Smooth muscle cell (in vitro differentiated cells): Measurements from ENCODE around the gene COL21A1. TPM values are rescaled to one million over a fixed set of nuclear protein-coding genes. Genes with fewer than 3 reads are reported as not detected.

ENCODE experiments used
- DNase-seq: peaks from one replicate; lab custom pipeline; 2025; ENCODE audit not compliant: unreplicated experiment; lab: John Stamatoyannopoulos, UW
- H2AFZ ChIP-seq: fragments of 200-600 bp; sonication (generic); 2 replicates; pipeline ENCODE4 v1.6.0; 2016; ENCODE audit warnings: antibody characterized with exemption, low read depth, mild to moderate bottlenecking
- H3F3A ChIP-seq: fragments of 200-600 bp; sonication (generic); 2 replicates; pipeline ENCODE4 v1.6.0; 2017; ENCODE audit warnings: antibody characterized with exemption, low read depth
- H3K27ac ChIP-seq: fragments of 200-600 bp; sonication (generic); 2 replicates; pipeline ENCODE4 v1.5.1; 2016; ENCODE audit warnings: low read depth, mild to moderate bottlenecking
- H3K27me3 ChIP-seq: fragments of 200-600 bp; sonication (generic); 2 replicates; pipeline ENCODE4 v1.6.1; 2016; ENCODE audit warnings: low read depth, mild to moderate bottlenecking
- H3K36me3 ChIP-seq: fragments of 200-600 bp; sonication (generic); 2 replicates; pipeline ENCODE4 v1.5.1; 2016; ENCODE audit warnings: low read depth
- H3K4me1 ChIP-seq: fragments of 200-600 bp; sonication (generic); 2 replicates; pipeline ENCODE4 v1.5.1; 2016; ENCODE audit warnings: low read depth
- H3K4me2 ChIP-seq: fragments of 200-600 bp; sonication (generic); 2 replicates; pipeline ENCODE4 v1.6.0; 2016; ENCODE audit warnings: mild to moderate bottlenecking
- H3K4me3 ChIP-seq: fragments of 200-600 bp; sonication (generic); 2 replicates; pipeline ENCODE4 v1.5.1; 2016; ENCODE audit warnings: mild to moderate bottlenecking
- H3K79me2 ChIP-seq: fragments of 200-600 bp; sonication (generic); 2 replicates; pipeline ENCODE4 v1.6.0; 2016; ENCODE audit warnings: low read depth, mild to moderate bottlenecking
- H3K9ac ChIP-seq: fragments of 200-600 bp; sonication (generic); 2 replicates; pipeline ENCODE4 v1.6.0; 2016; ENCODE audit warnings: low read depth
- H3K9me3 ChIP-seq: fragments of 200-600 bp; sonication (generic); replicated peaks from 2 replicates; pipeline ENCODE4 v1.5.1; 2016; ENCODE audit warnings: low read depth
- H4K20me1 ChIP-seq: fragments of 200-600 bp; sonication (generic); 2 replicates; pipeline ENCODE4 v1.6.0; 2016; ENCODE audit warnings: low read depth
- CTCF ChIP-seq: fragments of 200-600 bp; sonication (generic); IDR thresholded peaks from 2 replicates; pipeline ENCODE4 v1.5.1; 2017; ENCODE audit warnings: borderline replicate concordance, mild to moderate bottlenecking, antibody characterized with exemption; ENCODE audit not compliant: insufficient read depth, poor library complexity, severe bottlenecking
- WGBS: methylation state at CpG from one replicate; pipeline ENCODE4 v1.1.7; 2016; ENCODE audit warnings: low lambda C conversion rate; 5-methylcytosine and 5-hydroxymethylcytosine counted together
- polyA plus RNA-seq: library from polyadenylated mRNA; unstranded; fragments of >200 nt; fragmentation: Nextera tagmentation; extraction: Ambion mirVana; gene quantifications from 2 replicates; pipeline ENCODE4 v1.2.1, GENCODE V29; 2016
- total RNA-seq: library from RNA; depleted of rRNA; stranded (reverse); fragments of >200 nt; gene quantifications from 2 replicates; pipeline ENCODE4 v1.2.3, GENCODE V29; 2014

The COL21A1 gene
- total and polyA plus RNA-seq, 2 experiments from 2014 or later: 5.8 to 8.2 TPM

- Histone ChIP-seq H3K36me3 (no peaks in the 10 kb centered on the region), H3F3A (no peaks in the 10 kb centered on the region), H3K4me3 (no peak overlapping the region), H3K9me3 (no peaks in the 10 kb centered on the region), H3K27ac (no peak overlapping the region), H3K27me3 (no peaks in the 10 kb centered on the region), H4K20me1 (no peaks in the 10 kb centered on the region), H2AFZ (no peak overlapping the region), H3K79me2 (no peaks in the 10 kb centered on the region), H3K9ac (no peak overlapping the region), H3K4me2 (no peak overlapping the region), H3K4me1 (peaks cover 5% of the 10 kb centered on the region)
- 93% methylated on average over 3 of the region's 3 CpGs for WGBS
- DNase-seq: no peak
- no peak for TF ChIP-seq CTCF
These were observed 2.7 kb downstream of the COL21A1 start for GRCh38 chr6:56244528-56245253.

GRCh38 chr6:56244089-56244488, 3.3 kb downstream of the COL21A1 start:
- peaks cover 5% of the 10 kb centered on the region for H3K4me1 ChIP-seq
- no peaks in the 10 kb centered on the region for H4K20me1 ChIP-seq
- H2AFZ ChIP-seq: no peak overlapping the region

GRCh38 chr6:56243518-56244070, 3.8 kb downstream of the COL21A1 start:
- no peak for DNase-seq
- no peak for TF ChIP-seq CTCF
- no peaks in the 10 kb centered on the region for H3K9me3 ChIP-seq

More at GRCh38 chr6:56244089-56244488, 3.3 kb downstream of the COL21A1 start:
- H3K9me3 ChIP-seq: no peaks in the 10 kb centered on the region
- H3K36me3 ChIP-seq: no peaks in the 10 kb centered on the region
- no peak overlapping the region for H3K4me3 ChIP-seq
- no peaks in the 10 kb centered on the region for H3F3A ChIP-seq
- no peak overlapping the region for H3K27ac ChIP-seq
- no peak for TF ChIP-seq CTCF
- H3K4me2 ChIP-seq: no peak overlapping the region
- no peak overlapping the region for H3K9ac ChIP-seq
- no peak for DNase-seq
- no peaks in the 10 kb centered on the region for H3K27me3 ChIP-seq
- H3K79me2 ChIP-seq: no peaks in the 10 kb centered on the region

GRCh38 chr6:56242346-56242745, 5.0 kb downstream of the COL21A1 start:
- H3K27ac ChIP-seq: no peak overlapping the region
- no peaks in the 10 kb centered on the region for H3K79me2 ChIP-seq
- no peak overlapping the region for H3K4me2 ChIP-seq
- H3K9ac ChIP-seq: no peak overlapping the region
- peak overlapping the region; percentile 26 for H2AFZ ChIP-seq
- H3K9me3 ChIP-seq: no peaks in the 10 kb centered on the region
- peaks cover 5% of the 10 kb centered on the region for H3K4me1 ChIP-seq
- H4K20me1 ChIP-seq: no peaks in the 10 kb centered on the region
- H3K36me3 ChIP-seq: no peaks in the 10 kb centered on the region
- H3K27me3 ChIP-seq: no peaks in the 10 kb centered on the region
- no peak for DNase-seq
- 50% methylated on average over 2 of the region's 2 CpGs for WGBS
- TF ChIP-seq CTCF: no peak
- no peak overlapping the region for H3K4me3 ChIP-seq
- H3F3A ChIP-seq: no peaks in the 10 kb centered on the region

More at GRCh38 chr6:56243518-56244070, 3.8 kb downstream of the COL21A1 start:
- Histone ChIP-seq H3K4me3 (no peak overlapping the region), H3F3A (no peaks in the 10 kb centered on the region), H3K4me1 (peaks cover 5% of the 10 kb centered on the region), H3K4me2 (no peak overlapping the region), H3K36me3 (no peaks in the 10 kb centered on the region), H3K79me2 (no peaks in the 10 kb centered on the region), H3K27me3 (no peaks in the 10 kb centered on the region), H4K20me1 (no peaks in the 10 kb centered on the region), H2AFZ (no peak overlapping the region), H3K9ac (no peak overlapping the region), H3K27ac (no peak overlapping the region)
- WGBS: 93% methylated on average over 2 of the region's 2 CpGs
